Measurements from ENCODE around the gene NDUFB3.
"Not testable (repeated sequence)": the region's sequence is repeated elsewhere in the genome, so short reads cannot be mapped to it uniquely, and the experiment has no call there.

NDUFB3 gene

GRCh38 chr2:201071479-201072200 lies at the start of gene NDUFB3, which contains the start of gene HYCC2:
TSS of gene NDUFB3 (plus strand) at chr2:201072001. CDS start at chr2:201078883, 6,882 bp downstream.
TSS of gene HYCC2 (minus strand) at chr2:201071671. CDS start at chr2:201024009, 47,662 bp downstream.
- Histone ChIP-seq H3K4me1 (ENCODE audit: control insufficient read depth in 1 of 2, insufficient read depth in 2 of 2, low read length in 2 of 2) (peaks cover 24 to 33% of the 10 kb centered on the region in 2 donors), H3K27me3 (ENCODE audit: control insufficient read depth in 1 of 2, insufficient read depth in 2 of 2, low read length in 2 of 2) (no peaks in the 10 kb centered on the region)

GRCh38 chr2:201024518-201024917 lies 47.3 kb upstream of the NDUFB3 start:
- Histone ChIP-seq H3K4me1 (ENCODE audit: control insufficient read depth in 1 of 2, insufficient read depth in 2 of 2, low read length in 2 of 2) (peaks cover 0 to 4% of the 10 kb centered on the region in 2 donors), H3K9ac (ENCODE audit: low read depth in 1 of 2, low read length in 2 of 2) (no peak overlapping the region), H3K9me3 (ENCODE audit: control insufficient read depth in 1 of 2, low read length in 2 of 2) (no peaks in the 10 kb centered on the region), H3K36me3 (ENCODE audit: control insufficient read depth in 1 of 2, insufficient read depth in 2 of 2, low read length in 2 of 2) (peaks cover 4 to 6% of the 10 kb centered on the region in 2 donors), H3K27me3 (ENCODE audit: control insufficient read depth in 1 of 2, insufficient read depth in 2 of 2, low read length in 2 of 2) (no peaks in the 10 kb centered on the region), H3K4me3 (ENCODE audit: low read depth in 1 of 2, low read length in 2 of 2) (no peak overlapping the region), H3K27ac (ENCODE audit: low read depth, low read length) (no peak overlapping the region)

More at GRCh38 chr2:201071479-201072200, at the start of gene NDUFB3, which contains the start of gene HYCC2:
- peak within 1 kb of the TSS; percentile 85 to 90 for H3K9ac ChIP-seq (ENCODE audit: low read depth in 1 of 2, low read length in 2 of 2)
- peak within 1 kb of the TSS; percentile 87 to 91 for H3K4me3 ChIP-seq (ENCODE audit: low read depth in 1 of 2, low read length in 2 of 2)
- H3K36me3 ChIP-seq (ENCODE audit: control insufficient read depth in 1 of 2, insufficient read depth in 2 of 2, low read length in 2 of 2), result no peaks in the 10 kb centered on the region
- H3K9me3 ChIP-seq (ENCODE audit: control insufficient read depth in 1 of 2, low read length in 2 of 2), result no peaks in the 10 kb centered on the region
- H3K27ac ChIP-seq (ENCODE audit: low read depth, low read length), result peak within 1 kb of the TSS; percentile 37

GRCh38 chr2:201034355-201034754 lies 37.4 kb upstream of the NDUFB3 start:
- H3K9ac ChIP-seq (ENCODE audit: low read depth in 1 of 2, low read length in 2 of 2); H3K4me1 ChIP-seq (ENCODE audit: control insufficient read depth in 1 of 2, insufficient read depth in 2 of 2, low read length in 2 of 2); H3K9me3 ChIP-seq (ENCODE audit: control insufficient read depth in 1 of 2, low read length in 2 of 2); H3K4me3 ChIP-seq (ENCODE audit: low read depth in 1 of 2, low read length in 2 of 2); H3K27ac ChIP-seq (ENCODE audit: low read depth, low read length); H3K27me3 ChIP-seq (ENCODE audit: control insufficient read depth in 1 of 2, insufficient read depth in 2 of 2, low read length in 2 of 2); H3K36me3 ChIP-seq (ENCODE audit: control insufficient read depth in 1 of 2, insufficient read depth in 2 of 2, low read length in 2 of 2): not testable (repeated sequence)

- not testable (repeated sequence) for H3K4me3 ChIP-seq (ENCODE audit: low read depth in 1 of 2, low read length in 2 of 2)
Measured at GRCh38 chr2:201038361-201038760, 33.4 kb upstream of the NDUFB3 start.

GRCh38 chr2:201038855-201039254 lies 32.9 kb upstream of the NDUFB3 start:
- H3K4me1 ChIP-seq (ENCODE audit: control insufficient read depth in 1 of 2, insufficient read depth in 2 of 2, low read length in 2 of 2), result peaks cover 3 to 7% of the 10 kb centered on the region in 2 donors
- no peak overlapping the region for H3K27ac ChIP-seq (ENCODE audit: low read depth, low read length)
- H3K9me3 ChIP-seq (ENCODE audit: control insufficient read depth in 1 of 2, low read length in 2 of 2), result no peaks in the 10 kb centered on the region
- H3K27me3 ChIP-seq (ENCODE audit: control insufficient read depth in 1 of 2, insufficient read depth in 2 of 2, low read length in 2 of 2), result no peaks in the 10 kb centered on the region
- no peak overlapping the region for H3K4me3 ChIP-seq (ENCODE audit: low read depth in 1 of 2, low read length in 2 of 2)
- no peaks in the 10 kb centered on the region for H3K36me3 ChIP-seq (ENCODE audit: control insufficient read depth in 1 of 2, insufficient read depth in 2 of 2, low read length in 2 of 2)
- no peak overlapping the region for H3K9ac ChIP-seq (ENCODE audit: low read depth in 1 of 2, low read length in 2 of 2)

More at GRCh38 chr2:201038361-201038760, 33.4 kb upstream of the NDUFB3 start:
- H3K9ac ChIP-seq (ENCODE audit: low read depth in 1 of 2, low read length in 2 of 2); H3K36me3 ChIP-seq (ENCODE audit: control insufficient read depth in 1 of 2, insufficient read depth in 2 of 2, low read length in 2 of 2); H3K9me3 ChIP-seq (ENCODE audit: control insufficient read depth in 1 of 2, low read length in 2 of 2); H3K27ac ChIP-seq (ENCODE audit: low read depth, low read length); H3K4me1 ChIP-seq (ENCODE audit: control insufficient read depth in 1 of 2, insufficient read depth in 2 of 2, low read length in 2 of 2); H3K27me3 ChIP-seq (ENCODE audit: control insufficient read depth in 1 of 2, insufficient read depth in 2 of 2, low read length in 2 of 2): not testable (repeated sequence)

- Histone ChIP-seq H3K27ac (ENCODE audit: low read depth, low read length) (no peak overlapping the region), H3K27me3 (ENCODE audit: control insufficient read depth in 1 of 2, insufficient read depth in 2 of 2, low read length in 2 of 2) (no peaks in the 10 kb centered on the region), H3K4me1 (ENCODE audit: control insufficient read depth in 1 of 2, insufficient read depth in 2 of 2, low read length in 2 of 2) (peaks cover 3 to 7% of the 10 kb centered on the region in 2 donors), H3K9ac (ENCODE audit: low read depth in 1 of 2, low read length in 2 of 2) (no peak overlapping the region), H3K4me3 (ENCODE audit: low read depth in 1 of 2, low read length in 2 of 2) (no peak overlapping the region), H3K9me3 (ENCODE audit: control insufficient read depth in 1 of 2, low read length in 2 of 2) (no peaks in the 10 kb centered on the region), H3K36me3 (ENCODE audit: control insufficient read depth in 1 of 2, insufficient read depth in 2 of 2, low read length in 2 of 2) (no peaks in the 10 kb centered on the region)
Measured at GRCh38 chr2:201040867-201041628, 30.8 kb upstream of the NDUFB3 start.

- H3K27me3 ChIP-seq (ENCODE audit: control insufficient read depth in 1 of 2, insufficient read depth in 2 of 2, low read length in 2 of 2); H3K9ac ChIP-seq (ENCODE audit: low read depth in 1 of 2, low read length in 2 of 2): not testable (repeated sequence)
Measured at GRCh38 chr2:201042451-201042850, 29.4 kb upstream of the NDUFB3 start.

GRCh38 chr2:201043050-201043449 lies 28.8 kb upstream of the NDUFB3 start:
- not testable (repeated sequence) for H3K9me3 ChIP-seq (ENCODE audit: control insufficient read depth in 1 of 2, low read length in 2 of 2); H3K4me1 ChIP-seq (ENCODE audit: control insufficient read depth in 1 of 2, insufficient read depth in 2 of 2, low read length in 2 of 2); H3K36me3 ChIP-seq (ENCODE audit: control insufficient read depth in 1 of 2, insufficient read depth in 2 of 2, low read length in 2 of 2); H3K4me3 ChIP-seq (ENCODE audit: low read depth in 1 of 2, low read length in 2 of 2); H3K27me3 ChIP-seq (ENCODE audit: control insufficient read depth in 1 of 2, insufficient read depth in 2 of 2, low read length in 2 of 2); H3K27ac ChIP-seq (ENCODE audit: low read depth, low read length); H3K9ac ChIP-seq (ENCODE audit: low read depth in 1 of 2, low read length in 2 of 2)

More at GRCh38 chr2:201042451-201042850, 29.4 kb upstream of the NDUFB3 start:
- H3K9me3 ChIP-seq (ENCODE audit: control insufficient read depth in 1 of 2, low read length in 2 of 2); H3K36me3 ChIP-seq (ENCODE audit: control insufficient read depth in 1 of 2, insufficient read depth in 2 of 2, low read length in 2 of 2); H3K4me1 ChIP-seq (ENCODE audit: control insufficient read depth in 1 of 2, insufficient read depth in 2 of 2, low read length in 2 of 2); H3K4me3 ChIP-seq (ENCODE audit: low read depth in 1 of 2, low read length in 2 of 2); H3K27ac ChIP-seq (ENCODE audit: low read depth, low read length): not testable (repeated sequence)

GRCh38 chr2:201046881-201047280 lies 24.9 kb upstream of the NDUFB3 start:
- Histone ChIP-seq H3K4me1 (ENCODE audit: control insufficient read depth in 1 of 2, insufficient read depth in 2 of 2, low read length in 2 of 2) (no peaks in the 10 kb centered on the region), H3K27ac (ENCODE audit: low read depth, low read length) (no peak overlapping the region), H3K27me3 (ENCODE audit: control insufficient read depth in 1 of 2, insufficient read depth in 2 of 2, low read length in 2 of 2) (no peaks in the 10 kb centered on the region), H3K4me3 (ENCODE audit: low read depth in 1 of 2, low read length in 2 of 2) (no peak overlapping the region), H3K36me3 (ENCODE audit: control insufficient read depth in 1 of 2, insufficient read depth in 2 of 2, low read length in 2 of 2) (no peaks in the 10 kb centered on the region), H3K9ac (ENCODE audit: low read depth in 1 of 2, low read length in 2 of 2) (no peak overlapping the region), H3K9me3 (ENCODE audit: control insufficient read depth in 1 of 2, low read length in 2 of 2) (no peaks in the 10 kb centered on the region)

- no peaks in the 10 kb centered on the region for H3K4me1 ChIP-seq (ENCODE audit: control insufficient read depth in 1 of 2, insufficient read depth in 2 of 2, low read length in 2 of 2)
- no peak overlapping the region for H3K9ac ChIP-seq (ENCODE audit: low read depth in 1 of 2, low read length in 2 of 2)
- H3K4me3 ChIP-seq (ENCODE audit: low read depth in 1 of 2, low read length in 2 of 2), result no peak overlapping the region
- peaks cover 0 to 5% of the 10 kb centered on the region in 2 donors for H3K36me3 ChIP-seq (ENCODE audit: control insufficient read depth in 1 of 2, insufficient read depth in 2 of 2, low read length in 2 of 2)
- H3K9me3 ChIP-seq (ENCODE audit: control insufficient read depth in 1 of 2, low read length in 2 of 2), result no peaks in the 10 kb centered on the region
- no peaks in the 10 kb centered on the region for H3K27me3 ChIP-seq (ENCODE audit: control insufficient read depth in 1 of 2, insufficient read depth in 2 of 2, low read length in 2 of 2)
- no peak overlapping the region for H3K27ac ChIP-seq (ENCODE audit: low read depth, low read length)
Measured at GRCh38 chr2:201049455-201049854, 22.3 kb upstream of the NDUFB3 start.

Data from duodenal mucosa (tissue), 2 donors.